ENCODE results near the gene SMNDC1.

Gene SMNDC1

GRCh38 chr10:110268971-110269370, 35.7 kb downstream of the SMNDC1 start:
- peaks cover 40% of the 10 kb centered on the region for H3K4me1 ChIP-seq (ENCODE audit: low read depth, poor library complexity, severe bottlenecking)
- no peaks in the 10 kb centered on the region for H3K27me3 ChIP-seq (ENCODE audit: insufficient read depth, low read depth)
- peak overlapping the region; percentile 1; the same call in 1 of the 2 replicates for H3K9ac ChIP-seq
- TF ChIP-seq, protein P1, sequence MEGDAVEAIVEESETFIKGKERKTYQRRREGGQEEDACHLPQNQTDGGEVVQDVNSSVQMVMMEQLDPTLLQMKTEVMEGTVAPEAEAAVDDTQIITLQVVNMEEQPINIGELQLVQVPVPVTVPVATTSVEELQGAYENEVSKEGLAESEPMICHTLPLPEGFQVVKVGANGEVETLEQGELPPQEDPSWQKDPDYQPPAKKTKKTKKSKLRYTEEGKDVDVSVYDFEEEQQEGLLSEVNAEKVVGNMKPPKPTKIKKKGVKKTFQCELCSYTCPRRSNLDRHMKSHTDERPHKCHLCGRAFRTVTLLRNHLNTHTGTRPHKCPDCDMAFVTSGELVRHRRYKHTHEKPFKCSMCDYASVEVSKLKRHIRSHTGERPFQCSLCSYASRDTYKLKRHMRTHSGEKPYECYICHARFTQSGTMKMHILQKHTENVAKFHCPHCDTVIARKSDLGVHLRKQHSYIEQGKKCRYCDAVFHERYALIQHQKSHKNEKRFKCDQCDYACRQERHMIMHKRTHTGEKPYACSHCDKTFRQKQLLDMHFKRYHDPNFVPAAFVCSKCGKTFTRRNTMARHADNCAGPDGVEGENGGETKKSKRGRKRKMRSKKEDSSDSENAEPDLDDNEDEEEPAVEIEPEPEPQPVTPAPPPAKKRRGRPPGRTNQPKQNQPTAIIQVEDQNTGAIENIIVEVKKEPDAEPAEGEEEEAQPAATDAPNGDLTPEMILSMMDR (conservative IDR thresholded peaks at IDR 0.05; ENCODE audit: low read depth, low read length): no peak
- H2AFZ ChIP-seq (ENCODE audit: low read depth): no peak overlapping the region
- 0 out of 2 replicates have a peak, but pooled peaks cover 2% of the 10 kb centered on the region for H4K20me1 ChIP-seq (ENCODE audit: insufficient read depth)
- peaks cover 18% of the 10 kb centered on the region; the same call in 1 of the 2 replicates for H3K79me2 ChIP-seq (ENCODE audit: insufficient read depth, low read depth)
- peak overlapping the region; percentile 10; the same call in 1 of the 2 replicates for H3K27ac ChIP-seq
- H3K36me3 ChIP-seq (ENCODE audit: insufficient read depth): no peaks in the 10 kb centered on the region
- H3K4me3 ChIP-seq (IDR thresholded peaks at IDR 0.05; ENCODE audit: insufficient read depth, low read depth, low read length): no peak overlapping the region
- peak overlapping the region; percentile 64 for H3K4me2 ChIP-seq

GRCh38 chr10:110268442-110268841, 36.3 kb downstream of the SMNDC1 start:
- Histone ChIP-seq H4K20me1 (ENCODE audit: insufficient read depth) (0 out of 2 replicates have a peak, but pooled peaks cover 2% of the 10 kb centered on the region), H3K4me3 (IDR thresholded peaks at IDR 0.05; ENCODE audit: insufficient read depth, low read depth, low read length) (no peak overlapping the region), H3K27me3 (ENCODE audit: insufficient read depth, low read depth) (no peaks in the 10 kb centered on the region), H3K27ac (peak overlapping the region; percentile 10; the same call in 1 of the 2 replicates), H3K4me1 (ENCODE audit: low read depth, poor library complexity, severe bottlenecking) (peaks cover 37% of the 10 kb centered on the region), H3K4me2 (peak overlapping the region; percentile 64), H3K9ac (no peak overlapping the region), H3K36me3 (ENCODE audit: insufficient read depth) (no peaks in the 10 kb centered on the region), H2AFZ (ENCODE audit: low read depth) (no peak overlapping the region), H3K79me2 (ENCODE audit: insufficient read depth, low read depth) (peaks cover 18% of the 10 kb centered on the region; the same call in 1 of the 2 replicates)
- TF ChIP-seq, protein P1 (conservative IDR thresholded peaks at IDR 0.05; ENCODE audit: low read depth, low read length): no peak

GRCh38 chr10:110267276-110267675, 37.4 kb downstream of the SMNDC1 start:
- Histone ChIP-seq H3K4me3 (IDR thresholded peaks at IDR 0.05; ENCODE audit: insufficient read depth, low read depth, low read length) (no peak overlapping the region), H3K9ac (no peak overlapping the region), H3K27ac (no peak overlapping the region), H3K4me2 (no peak overlapping the region; the same call in 1 of the 2 replicates), H3K27me3 (ENCODE audit: insufficient read depth, low read depth) (no peaks in the 10 kb centered on the region), H2AFZ (ENCODE audit: low read depth) (no peak overlapping the region), H3K36me3 (ENCODE audit: insufficient read depth) (no peaks in the 10 kb centered on the region), H3K79me2 (ENCODE audit: insufficient read depth, low read depth) (peaks cover 18% of the 10 kb centered on the region; the same call in 1 of the 2 replicates), H3K4me1 (ENCODE audit: low read depth, poor library complexity, severe bottlenecking) (peaks cover 37% of the 10 kb centered on the region), H4K20me1 (ENCODE audit: insufficient read depth) (0 out of 2 replicates have a peak, but pooled peaks cover 2% of the 10 kb centered on the region)
- TF ChIP-seq, protein P1 (conservative IDR thresholded peaks at IDR 0.05; ENCODE audit: low read depth, low read length): no peak

GRCh38 chr10:110265573-110266193, 39.0 kb downstream of the SMNDC1 start:
- Histone ChIP-seq H2AFZ (ENCODE audit: low read depth) (no peak overlapping the region), H4K20me1 (ENCODE audit: insufficient read depth) (0 out of 2 replicates have a peak, but pooled peaks cover 2% of the 10 kb centered on the region), H3K27me3 (ENCODE audit: insufficient read depth, low read depth) (no peaks in the 10 kb centered on the region), H3K27ac (no peak overlapping the region), H3K4me3 (IDR thresholded peaks at IDR 0.05; ENCODE audit: insufficient read depth, low read depth, low read length) (no peak overlapping the region), H3K4me1 (ENCODE audit: low read depth, poor library complexity, severe bottlenecking) (peaks cover 36% of the 10 kb centered on the region), H3K4me2 (no peak overlapping the region), H3K9ac (no peak overlapping the region), H3K79me2 (ENCODE audit: insufficient read depth, low read depth) (peaks cover 18% of the 10 kb centered on the region; the same call in 1 of the 2 replicates), H3K36me3 (ENCODE audit: insufficient read depth) (no peaks in the 10 kb centered on the region)
- TF ChIP-seq, protein P1 (conservative IDR thresholded peaks at IDR 0.05; ENCODE audit: low read depth, low read length): no peak
